Measurements from ENCODE around the gene SLC29A4. TPM values are rescaled to one million over a fixed set of nuclear protein-coding genes. Genes with fewer than 3 reads are reported as not detected.
"Not testable (repeated sequence)": the region's sequence is repeated elsewhere in the genome, so short reads cannot be mapped to it uniquely, and the experiment has no call there.

SLC29A4 gene
- total RNA-seq, 1 experiment from 2014 or later, result 0.56 TPM

- H3K27me3 Mint-ChIP-seq (ENCODE audit: insufficient read depth, unreplicated experiment), result no peaks in the 10 kb centered on the region
- intact Hi-C loops (cut with micrococcal nuclease), result no loop called here
- H3K4me3 Mint-ChIP-seq (ENCODE audit: unreplicated experiment), result no peak overlapping the region
- POLR2A ChIA-PET, result interaction anchor here (0.6 kb wide), 1 partner anchor 231 kb away, joined by 4 read pairs; no protein-coding TSS in a partner anchor
- H3K27ac Mint-ChIP-seq (ENCODE audit: low read depth, unreplicated experiment), result no peak overlapping the region
- peaks cover 65% of the 10 kb centered on the region for H3K36me3 Mint-ChIP-seq (ENCODE audit: insufficient read depth, unreplicated experiment)
- no peaks in the 10 kb centered on the region for H3K9me3 Mint-ChIP-seq (ENCODE audit: unreplicated experiment)
- BruUV-seq (replicated peaks), result no TSS peak
- H3K4me1 Mint-ChIP-seq (ENCODE audit: insufficient read depth, unreplicated experiment), result peaks cover 6% of the 10 kb centered on the region
- no peak for TF ChIP-seq CTCF (IDR thresholded peaks at IDR 0.05; ENCODE audit: unreplicated experiment)
- DNase-seq (ENCODE audit: unreplicated experiment), result no peak
- CTCF ChIA-PET, result no interaction called here
Observed at GRCh38 chr7:5309146-5309545, 26.4 kb downstream of the SLC29A4 start.

DNA sequence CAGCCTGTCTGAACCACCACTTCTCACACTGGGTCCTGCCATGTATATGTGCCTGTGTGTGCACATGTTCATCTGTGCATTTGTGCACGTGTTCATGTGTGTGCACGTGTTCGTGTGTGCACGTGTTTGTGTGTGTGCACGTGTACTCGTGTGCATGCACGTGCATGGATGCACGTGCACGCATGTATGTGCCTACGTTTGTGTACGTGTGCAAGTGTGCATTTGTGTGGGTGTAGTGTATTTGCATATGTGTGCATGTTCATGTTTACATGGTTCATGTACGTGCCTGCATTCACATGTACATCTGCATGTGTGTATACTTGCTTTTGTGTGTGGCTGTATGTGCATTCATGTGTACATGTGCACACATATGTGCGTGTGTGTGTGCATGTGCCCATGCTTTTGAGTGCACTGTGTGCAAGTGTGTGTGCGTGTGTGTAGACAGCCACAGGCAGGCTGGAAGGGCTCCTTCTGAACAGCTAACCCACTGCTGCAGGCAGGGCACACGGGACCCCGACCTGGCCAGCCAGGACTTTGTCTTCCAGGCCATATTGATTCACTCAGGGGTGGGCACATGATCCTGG lies 28.2 kb downstream of the SLC29A4 start:
- H3K4me1 Mint-ChIP-seq (ENCODE audit: insufficient read depth, unreplicated experiment), result peaks cover 6% of the 10 kb centered on the region
- no peak overlapping the region for H3K4me3 Mint-ChIP-seq (ENCODE audit: unreplicated experiment)
- peaks cover 76% of the 10 kb centered on the region for H3K36me3 Mint-ChIP-seq (ENCODE audit: insufficient read depth, unreplicated experiment)
- ChIA-PET POLR2A (no interaction called here), CTCF (no interaction called here)
- H3K27ac Mint-ChIP-seq (ENCODE audit: low read depth, unreplicated experiment), result no peak overlapping the region
- no TSS peak for BruUV-seq (replicated peaks)
- intact Hi-C loops (cut with micrococcal nuclease), result no loop called here
- no peak for TF ChIP-seq CTCF (IDR thresholded peaks at IDR 0.05; ENCODE audit: unreplicated experiment)
- DNase-seq (ENCODE audit: unreplicated experiment), result no peak
- no peaks in the 10 kb centered on the region for H3K9me3 Mint-ChIP-seq (ENCODE audit: unreplicated experiment)
- no peaks in the 10 kb centered on the region for H3K27me3 Mint-ChIP-seq (ENCODE audit: insufficient read depth, unreplicated experiment)

GRCh38 chr7:5312276-5313070 lies 29.7 kb downstream of the SLC29A4 start:
- H3K4me1 Mint-ChIP-seq (ENCODE audit: insufficient read depth, unreplicated experiment), result not testable (repeated sequence)

GRCh38 chr7:5313076-5313885 lies 30.5 kb downstream of the SLC29A4 start:
- DNase-seq (ENCODE audit: unreplicated experiment); CTCF ChIA-PET; H3K27me3 Mint-ChIP-seq (ENCODE audit: insufficient read depth, unreplicated experiment); intact Hi-C loops (cut with micrococcal nuclease); H3K27ac Mint-ChIP-seq (ENCODE audit: low read depth, unreplicated experiment); H3K4me1 Mint-ChIP-seq (ENCODE audit: insufficient read depth, unreplicated experiment); H3K9me3 Mint-ChIP-seq (ENCODE audit: unreplicated experiment); H3K4me3 Mint-ChIP-seq (ENCODE audit: unreplicated experiment): not testable (repeated sequence)
- H3K36me3 Mint-ChIP-seq (ENCODE audit: insufficient read depth, unreplicated experiment), result peaks cover 82% of the 10 kb centered on the region
- BruUV-seq (replicated peaks), result TSS peak; percentile 54
- POLR2A ChIA-PET, result interaction anchor here (0.5 kb wide), 1 partner anchor 593 kb away, joined by 3 read pairs; no protein-coding TSS in a partner anchor

More at GRCh38 chr7:5312276-5313070, 29.7 kb downstream of the SLC29A4 start:
- H3K9me3 Mint-ChIP-seq (ENCODE audit: unreplicated experiment); H3K4me3 Mint-ChIP-seq (ENCODE audit: unreplicated experiment); H3K27me3 Mint-ChIP-seq (ENCODE audit: insufficient read depth, unreplicated experiment); BruUV-seq (replicated peaks); DNase-seq (ENCODE audit: unreplicated experiment); CTCF ChIA-PET; H3K27ac Mint-ChIP-seq (ENCODE audit: low read depth, unreplicated experiment); intact Hi-C loops (cut with micrococcal nuclease): not testable (repeated sequence)
- H3K36me3 Mint-ChIP-seq (ENCODE audit: insufficient read depth, unreplicated experiment), result peaks cover 81% of the 10 kb centered on the region
- POLR2A ChIA-PET, result interaction anchor here (0.5 kb wide), 1 partner anchor 592 kb away, joined by 3 read pairs; no protein-coding TSS in a partner anchor
